HCT116 (cell line): ENCODE results near the gene TRIM31. TPM values are rescaled to one million over a fixed set of nuclear protein-coding genes. Genes with fewer than 3 reads are reported as not detected.
A peak's percentile ranks its signal among the peaks of the same experiment; 100 is the strongest.

Experiments used
- CBX3 ChIP-seq: IDR thresholded peaks from 2 replicates; pipeline ENCODE4 v1.6.1; 2012; ENCODE audit warnings: low read depth
- CEBPB ChIP-seq: IDR thresholded peaks from 2 replicates; pipeline ENCODE4 v1.6.1; 2012; ENCODE audit warnings: low read depth
- ELF1 ChIP-seq: IDR thresholded peaks from 2 replicates; pipeline ENCODE4 v1.6.1; 2012; ENCODE audit warnings: low read depth, borderline replicate concordance
- POLR2AphosphoS5 ChIP-seq: IDR thresholded peaks from 2 replicates; pipeline ENCODE4 v1.6.1; 2011; ENCODE audit warnings: mild to moderate bottlenecking, low read depth, low read length, moderate library complexity
- RAD21 ChIP-seq: IDR thresholded peaks from 2 replicates; pipeline ENCODE4 v1.6.1; 2012; ENCODE audit warnings: low read depth, mild to moderate bottlenecking
- SRF ChIP-seq: IDR thresholded peaks from 2 replicates; pipeline ENCODE4 v1.6.1; 2012; ENCODE audit warnings: low read depth
- TCF7L2 ChIP-seq: IDR thresholded peaks from 2 replicates; pipeline ENCODE4 v1.7.0; 2011; ENCODE audit warnings: borderline replicate concordance, inconsistent platforms; ENCODE audit not compliant: insufficient read depth, insufficient read length; ENCODE audit errors: extremely low read depth
- YY1 ChIP-seq: IDR thresholded peaks from 2 replicates; pipeline ENCODE4 v1.6.1; 2011; ENCODE audit warnings: low read length, low read depth, moderate library complexity, mild to moderate bottlenecking; ENCODE audit not compliant: insufficient replicate concordance; ENCODE audit errors: extremely low read depth
- ZFX ChIP-seq: fragments of 450-650 bp; IDR thresholded peaks from 2 replicates; pipeline ENCODE4 v1.6.1; 2017
- total RNA-seq: library from RNA; stranded (reverse); gene quantifications from one replicate; pipeline ENCODE4 v1.2.1, GENCODE V29; 2021; ENCODE audit not compliant: unreplicated experiment
- TF ChIP-seq, protein P1 (sequence below): IDR thresholded peaks from 2 replicates; pipeline ENCODE4 v1.6.1; 2011; ENCODE audit warnings: mild to moderate bottlenecking, low read length, moderate library complexity; ENCODE audit not compliant: insufficient replicate concordance; ENCODE audit errors: extremely low read depth
- TF ChIP-seq, protein P2 (sequence below): IDR thresholded peaks from 2 replicates; pipeline ENCODE4 v1.6.1; 2012; ENCODE audit warnings: low read depth

The TRIM31 gene
- total RNA-seq, 1 experiment from 2014 or later, result not detected

DNA sequence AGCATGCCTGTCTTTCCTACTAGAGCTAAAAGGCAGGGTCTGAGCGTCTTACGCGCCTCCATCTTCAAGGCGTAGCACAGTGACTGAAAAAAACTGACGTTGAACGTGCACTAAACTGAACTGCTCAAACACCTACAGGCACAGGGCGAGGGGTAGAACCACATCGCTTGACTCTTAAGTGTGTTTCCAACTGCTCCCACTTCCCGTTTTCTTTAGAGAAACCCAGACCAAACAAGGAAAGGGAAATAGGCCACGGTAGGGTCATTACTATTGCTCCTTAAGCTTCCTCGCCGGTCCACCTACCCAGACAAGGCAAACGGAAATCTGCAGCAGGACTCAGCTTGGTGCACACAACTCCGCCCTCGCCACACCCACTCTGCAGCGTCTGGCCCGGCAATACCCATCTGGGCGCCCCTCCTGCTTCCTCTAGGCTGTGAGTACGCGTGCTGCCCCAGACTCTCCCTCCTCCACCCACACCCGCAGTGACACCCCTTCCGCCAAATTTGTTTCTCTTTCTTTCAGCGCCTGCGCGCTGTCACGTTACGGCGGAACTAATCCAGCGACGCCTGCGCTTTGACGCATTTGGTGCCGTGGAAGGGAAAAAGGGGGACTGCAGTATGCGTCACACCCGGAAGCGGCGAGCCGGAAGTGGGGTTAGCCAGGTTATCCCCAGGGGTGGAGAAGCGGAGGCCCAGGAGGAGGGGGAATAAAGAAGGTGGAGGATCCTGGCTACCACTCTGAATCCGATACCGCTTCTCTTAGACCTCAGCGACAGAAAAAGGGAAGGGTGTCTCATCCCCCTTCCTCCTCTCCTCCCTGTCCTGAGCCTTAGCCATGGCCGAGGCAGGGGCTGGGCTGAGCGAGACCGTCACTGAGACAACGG is 46.1 kb downstream of the TRIM31 start, which contains the start of gene PPP1R11 (continued):
- TF ChIP-seq, protein P1, sequence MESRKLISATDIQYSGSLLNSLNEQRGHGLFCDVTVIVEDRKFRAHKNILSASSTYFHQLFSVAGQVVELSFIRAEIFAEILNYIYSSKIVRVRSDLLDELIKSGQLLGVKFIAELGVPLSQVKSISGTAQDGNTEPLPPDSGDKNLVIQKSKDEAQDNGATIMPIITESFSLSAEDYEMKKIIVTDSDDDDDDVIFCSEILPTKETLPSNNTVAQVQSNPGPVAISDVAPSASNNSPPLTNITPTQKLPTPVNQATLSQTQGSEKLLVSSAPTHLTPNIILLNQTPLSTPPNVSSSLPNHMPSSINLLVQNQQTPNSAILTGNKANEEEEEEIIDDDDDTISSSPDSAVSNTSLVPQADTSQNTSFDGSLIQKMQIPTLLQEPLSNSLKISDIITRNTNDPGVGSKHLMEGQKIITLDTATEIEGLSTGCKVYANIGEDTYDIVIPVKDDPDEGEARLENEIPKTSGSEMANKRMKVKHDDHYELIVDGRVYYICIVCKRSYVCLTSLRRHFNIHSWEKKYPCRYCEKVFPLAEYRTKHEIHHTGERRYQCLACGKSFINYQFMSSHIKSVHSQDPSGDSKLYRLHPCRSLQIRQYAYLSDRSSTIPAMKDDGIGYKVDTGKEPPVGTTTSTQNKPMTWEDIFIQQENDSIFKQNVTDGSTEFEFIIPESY, result no peak
- TF ChIP-seq RAD21 (no peak), TCF7L2 (peak; percentile 52), ZFX (no peak), POLR2AphosphoS5 (peak; percentile 88), SRF (peak; percentile 87), ELF1 (peak; percentile 99), YY1 (peak; percentile 43), CBX3 (peak; percentile 81), CEBPB (no peak)
- TF ChIP-seq, protein P2, sequence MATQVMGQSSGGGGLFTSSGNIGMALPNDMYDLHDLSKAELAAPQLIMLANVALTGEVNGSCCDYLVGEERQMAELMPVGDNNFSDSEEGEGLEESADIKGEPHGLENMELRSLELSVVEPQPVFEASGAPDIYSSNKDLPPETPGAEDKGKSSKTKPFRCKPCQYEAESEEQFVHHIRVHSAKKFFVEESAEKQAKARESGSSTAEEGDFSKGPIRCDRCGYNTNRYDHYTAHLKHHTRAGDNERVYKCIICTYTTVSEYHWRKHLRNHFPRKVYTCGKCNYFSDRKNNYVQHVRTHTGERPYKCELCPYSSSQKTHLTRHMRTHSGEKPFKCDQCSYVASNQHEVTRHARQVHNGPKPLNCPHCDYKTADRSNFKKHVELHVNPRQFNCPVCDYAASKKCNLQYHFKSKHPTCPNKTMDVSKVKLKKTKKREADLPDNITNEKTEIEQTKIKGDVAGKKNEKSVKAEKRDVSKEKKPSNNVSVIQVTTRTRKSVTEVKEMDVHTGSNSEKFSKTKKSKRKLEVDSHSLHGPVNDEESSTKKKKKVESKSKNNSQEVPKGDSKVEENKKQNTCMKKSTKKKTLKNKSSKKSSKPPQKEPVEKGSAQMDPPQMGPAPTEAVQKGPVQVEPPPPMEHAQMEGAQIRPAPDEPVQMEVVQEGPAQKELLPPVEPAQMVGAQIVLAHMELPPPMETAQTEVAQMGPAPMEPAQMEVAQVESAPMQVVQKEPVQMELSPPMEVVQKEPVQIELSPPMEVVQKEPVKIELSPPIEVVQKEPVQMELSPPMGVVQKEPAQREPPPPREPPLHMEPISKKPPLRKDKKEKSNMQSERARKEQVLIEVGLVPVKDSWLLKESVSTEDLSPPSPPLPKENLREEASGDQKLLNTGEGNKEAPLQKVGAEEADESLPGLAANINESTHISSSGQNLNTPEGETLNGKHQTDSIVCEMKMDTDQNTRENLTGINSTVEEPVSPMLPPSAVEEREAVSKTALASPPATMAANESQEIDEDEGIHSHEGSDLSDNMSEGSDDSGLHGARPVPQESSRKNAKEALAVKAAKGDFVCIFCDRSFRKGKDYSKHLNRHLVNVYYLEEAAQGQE, result no peak
